ENCODE measurements around the gene PSMD1.
"Not testable (repeated sequence)": the region's sequence is repeated elsewhere in the genome, so short reads cannot be mapped to it uniquely, and the experiment has no call there.

The PSMD1 gene

GRCh38 chr2:231161252-231161839 is 104.7 kb downstream of the PSMD1 start:
- no peak for DNase-seq

DNA sequence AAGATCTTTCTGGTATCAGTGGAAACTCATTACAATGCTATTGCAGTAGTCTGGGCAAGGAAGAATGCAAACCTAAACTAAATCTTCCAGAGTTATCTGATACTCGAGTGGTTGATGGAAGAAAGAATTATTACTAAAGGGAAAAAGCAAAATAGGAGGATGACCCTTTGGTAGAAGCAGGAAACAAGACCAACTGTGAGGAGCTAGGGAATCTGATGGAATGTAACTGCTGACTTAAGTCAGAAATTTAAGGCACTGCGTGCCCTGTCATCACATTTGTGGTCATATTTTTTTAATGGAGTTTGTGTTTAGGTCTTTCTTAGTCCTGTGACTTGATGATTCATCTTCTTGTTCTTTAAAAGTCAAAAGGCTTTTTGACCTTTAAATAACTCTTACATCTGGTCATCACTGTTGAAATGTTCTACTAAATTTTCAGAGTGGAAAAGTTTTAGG is 105.2 kb downstream of the PSMD1 start:
- DNase-seq: no peak

GRCh38 chr2:231163011-231163410 is 106.3 kb downstream of the PSMD1 start:
- DNase-seq: no peak

GRCh38 chr2:231163414-231164095 is 106.9 kb downstream of the PSMD1 start:
- no peak for DNase-seq

DNA sequence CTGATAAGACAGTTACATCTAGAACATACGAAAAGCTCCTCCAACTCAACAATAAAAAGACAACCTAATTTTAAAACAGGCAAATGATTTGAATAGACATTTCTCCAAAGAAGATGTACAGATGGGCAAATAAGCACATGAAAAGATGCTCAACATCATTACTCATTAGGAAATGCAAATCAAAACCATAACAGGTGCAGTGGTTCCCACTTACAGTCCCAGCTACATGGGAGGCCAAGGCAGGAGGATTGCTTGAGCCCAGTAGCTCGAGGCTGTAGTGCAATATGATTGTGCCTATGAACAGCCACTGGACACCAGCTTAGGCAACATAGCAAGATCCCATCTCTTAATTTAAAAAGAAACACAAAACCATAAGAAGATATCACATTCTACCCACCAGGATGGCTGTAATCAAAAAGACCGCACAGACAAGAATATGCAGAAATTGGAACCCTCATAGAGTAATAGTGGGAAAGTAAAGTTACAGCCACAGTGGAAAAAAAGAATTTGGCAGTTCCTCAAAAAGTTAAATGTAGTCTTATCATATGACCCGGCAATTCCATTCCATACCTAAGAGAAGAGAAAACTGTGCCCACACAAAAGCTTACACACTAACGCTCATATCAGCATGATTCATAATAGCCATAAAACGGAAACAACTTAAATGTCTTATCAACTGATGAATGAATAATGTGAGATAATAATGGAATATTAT is 111.2 kb downstream of the PSMD1 start:
- DNase-seq: no peak

- DNase-seq: no peak
Observed at GRCh38 chr2:231168460-231169139, 111.9 kb downstream of the PSMD1 start.

GRCh38 chr2:231169488-231169887 is 112.8 kb downstream of the PSMD1 start:
- DNase-seq: no peak

DNA sequence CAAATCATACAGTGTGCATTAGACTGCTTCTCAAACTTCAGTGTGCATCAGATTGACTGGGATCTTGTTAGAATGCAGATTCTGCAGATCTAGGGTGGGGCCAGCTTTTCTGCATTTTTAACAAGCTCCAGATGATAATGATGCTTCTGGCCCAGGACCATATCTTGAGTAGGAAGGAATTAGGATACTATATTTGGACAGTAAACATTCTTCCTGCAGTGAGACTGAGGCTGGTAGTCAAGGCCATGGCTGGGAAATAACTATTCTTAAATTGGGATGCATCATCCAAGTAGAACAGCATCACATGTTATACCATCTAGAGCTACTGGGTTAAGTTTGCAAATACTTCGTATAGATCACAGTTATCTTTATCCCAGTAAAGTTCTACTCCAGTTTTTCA is 113.4 kb downstream of the PSMD1 start:
- no peak for DNase-seq

- DNase-seq: no peak
Observed at GRCh38 chr2:231172025-231172424, 115.4 kb downstream of the PSMD1 start.

- no peak for DNase-seq
Observed at GRCh38 chr2:231174211-231174651, 117.6 kb downstream of the PSMD1 start.

DNA sequence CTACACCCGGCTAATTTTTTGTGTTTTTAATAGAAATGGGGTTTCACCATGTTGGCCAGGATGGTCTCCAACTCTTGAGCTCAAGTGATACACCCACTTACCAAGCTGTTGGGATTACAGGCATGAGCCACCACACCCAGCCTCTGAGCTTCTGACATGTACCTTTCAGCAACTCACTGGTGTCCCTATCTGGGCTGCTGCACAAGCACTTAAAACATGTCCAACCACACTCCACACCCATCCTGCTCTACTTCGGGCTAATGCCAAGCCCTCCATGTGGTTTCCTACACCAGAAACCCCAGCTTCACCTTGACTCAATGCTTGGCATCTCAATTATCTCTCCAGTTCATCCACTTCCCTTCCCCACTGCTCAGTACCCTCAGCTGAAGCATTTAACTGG is 119.4 kb downstream of the PSMD1 start:
- DNase-seq: no peak

DNA sequence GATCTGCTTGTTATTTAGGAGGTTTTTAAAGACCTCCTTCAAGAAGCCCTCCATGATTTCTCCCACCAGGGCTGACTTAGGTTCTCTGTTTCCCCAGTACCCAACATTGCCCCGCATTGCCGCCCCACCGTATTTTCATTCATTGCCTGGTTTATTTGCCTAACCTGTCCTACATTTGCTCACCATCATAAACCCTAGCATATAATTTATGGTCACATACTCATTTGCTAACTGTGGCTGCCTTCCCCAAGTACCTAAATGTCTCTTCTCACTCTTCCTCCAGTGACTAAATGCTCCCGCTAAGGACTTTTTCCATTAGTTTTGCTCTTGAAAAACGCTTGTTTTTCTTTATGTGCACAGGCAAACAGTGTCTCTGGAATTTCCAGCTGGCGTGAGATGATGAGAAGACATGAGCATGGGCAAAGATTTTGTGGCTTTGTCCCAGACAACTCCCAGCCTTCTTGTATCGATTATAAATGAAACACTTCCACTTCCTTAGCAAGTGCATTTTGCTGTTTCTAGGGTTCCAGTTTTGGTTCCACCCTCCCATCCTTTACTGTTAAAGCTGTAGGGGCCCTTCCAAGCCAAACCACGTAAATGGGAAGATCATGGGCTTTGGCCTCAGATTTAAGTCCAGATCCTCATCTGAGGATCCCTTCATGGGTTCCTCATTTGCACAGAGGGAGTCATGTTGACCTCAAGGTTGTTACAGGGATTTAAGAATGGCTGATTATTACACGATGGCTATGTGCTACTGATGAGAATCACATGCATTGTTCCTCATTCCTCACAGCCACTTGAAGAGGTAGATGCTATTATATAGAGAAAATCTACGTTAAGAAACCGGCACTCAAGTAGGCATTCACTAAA is 120.7 kb downstream of the PSMD1 start:
- DNase-seq: no peak

GRCh38 chr2:231178805-231179204 is 122.1 kb downstream of the PSMD1 start:
- not testable (repeated sequence) for DNase-seq

- no peak for DNase-seq
Observed at GRCh38 chr2:231181860-231182512, 125.3 kb downstream of the PSMD1 start.

DNA sequence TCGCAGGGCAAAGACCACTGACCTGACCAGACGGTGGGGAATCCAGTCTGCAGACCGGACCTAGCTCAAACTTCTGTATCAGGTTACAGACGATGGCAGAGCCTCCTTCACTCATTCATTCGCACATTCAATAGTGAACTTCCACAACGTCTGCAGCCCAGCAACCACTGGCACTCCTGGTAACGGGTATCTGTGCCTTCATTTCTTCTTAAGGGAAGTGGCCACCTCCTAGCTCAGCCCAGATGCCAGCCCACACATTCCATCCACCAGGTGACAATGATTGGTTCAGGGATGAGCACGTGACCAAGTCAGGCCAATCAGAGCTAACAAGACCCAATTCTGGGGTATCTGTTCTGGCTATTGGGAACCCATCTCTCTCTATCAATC is 125.8 kb downstream of the PSMD1 start:
- no peak for DNase-seq

- no peak for DNase-seq
Observed at GRCh38 chr2:231183851-231184250, 127.2 kb downstream of the PSMD1 start.

DNA sequence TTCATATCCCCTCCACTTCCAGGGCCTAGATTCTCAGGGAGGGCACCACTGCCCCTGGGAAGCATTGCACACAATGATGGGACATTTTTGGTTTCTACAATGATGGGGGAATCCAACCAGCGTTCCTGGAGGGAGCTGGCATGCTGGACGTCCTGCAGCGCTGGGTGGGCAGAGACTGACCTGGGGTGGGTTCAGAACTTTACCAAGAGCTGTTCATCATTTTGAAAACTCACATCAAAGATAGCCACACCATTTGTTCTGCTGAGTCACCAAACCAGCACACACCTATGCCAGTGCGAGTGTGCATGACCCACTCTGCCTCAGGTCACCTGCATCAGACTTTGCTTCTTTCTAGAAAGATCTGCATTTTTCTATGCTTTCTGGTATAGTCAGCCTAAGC is 127.7 kb downstream of the PSMD1 start:
- no peak for DNase-seq

DNA sequence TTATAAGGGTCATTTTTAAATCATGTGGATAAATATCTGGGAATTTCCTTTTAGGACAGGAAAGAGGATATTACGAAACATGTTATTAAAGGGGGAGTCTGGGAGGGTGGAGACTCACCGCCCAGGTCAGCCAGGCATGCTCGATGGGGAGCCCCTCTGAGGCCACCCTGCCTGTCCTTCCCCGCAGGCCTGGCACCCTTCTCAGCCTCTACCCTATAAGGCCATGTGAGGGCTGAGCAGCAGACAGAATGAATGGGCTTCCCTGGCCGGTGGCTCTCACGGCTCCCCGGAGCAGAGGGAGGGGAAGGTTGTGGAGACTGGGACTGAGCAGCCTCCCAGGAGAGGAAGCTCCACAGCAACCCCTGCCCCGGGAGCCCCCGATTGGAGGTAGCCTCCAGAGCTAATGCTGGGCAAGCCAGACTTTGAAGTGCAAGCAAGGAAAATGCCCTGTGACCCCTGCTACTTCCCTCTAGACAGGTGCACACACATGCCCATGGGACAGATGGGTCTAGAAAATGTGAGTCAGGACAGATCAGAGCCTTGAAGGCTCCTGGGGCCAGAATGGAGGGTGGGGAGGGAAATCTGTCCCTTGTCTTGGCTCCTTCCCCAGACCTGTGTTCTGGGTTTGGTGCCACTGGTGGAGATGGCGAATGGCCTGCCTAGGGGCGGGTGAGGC is 128.5 kb downstream of the PSMD1 start:
- DNase-seq: no peak

DNA sequence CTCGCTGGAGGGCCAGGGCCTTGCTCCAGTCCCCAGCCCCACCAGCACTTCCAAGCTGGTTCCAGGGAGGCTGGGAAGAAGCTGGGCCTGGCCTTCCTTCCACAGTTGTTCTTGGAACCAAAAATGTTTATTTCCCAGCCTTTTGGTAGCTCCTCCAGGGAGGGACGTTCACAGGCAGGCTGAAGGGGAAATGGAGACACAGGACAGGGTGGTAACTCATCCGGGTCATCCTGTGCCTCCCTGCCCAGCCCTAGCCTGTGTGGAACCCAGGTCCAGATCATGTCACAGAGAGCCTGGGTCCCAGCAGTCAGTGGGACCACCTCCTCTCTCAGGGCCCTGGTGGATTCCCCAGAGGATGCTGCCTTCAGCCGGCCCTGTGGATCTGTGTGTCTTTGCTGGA is 129.2 kb downstream of the PSMD1 start:
- DNase-seq: no peak

- DNase-seq: no peak
Observed at GRCh38 chr2:231186325-231186724, 129.7 kb downstream of the PSMD1 start.

DNA sequence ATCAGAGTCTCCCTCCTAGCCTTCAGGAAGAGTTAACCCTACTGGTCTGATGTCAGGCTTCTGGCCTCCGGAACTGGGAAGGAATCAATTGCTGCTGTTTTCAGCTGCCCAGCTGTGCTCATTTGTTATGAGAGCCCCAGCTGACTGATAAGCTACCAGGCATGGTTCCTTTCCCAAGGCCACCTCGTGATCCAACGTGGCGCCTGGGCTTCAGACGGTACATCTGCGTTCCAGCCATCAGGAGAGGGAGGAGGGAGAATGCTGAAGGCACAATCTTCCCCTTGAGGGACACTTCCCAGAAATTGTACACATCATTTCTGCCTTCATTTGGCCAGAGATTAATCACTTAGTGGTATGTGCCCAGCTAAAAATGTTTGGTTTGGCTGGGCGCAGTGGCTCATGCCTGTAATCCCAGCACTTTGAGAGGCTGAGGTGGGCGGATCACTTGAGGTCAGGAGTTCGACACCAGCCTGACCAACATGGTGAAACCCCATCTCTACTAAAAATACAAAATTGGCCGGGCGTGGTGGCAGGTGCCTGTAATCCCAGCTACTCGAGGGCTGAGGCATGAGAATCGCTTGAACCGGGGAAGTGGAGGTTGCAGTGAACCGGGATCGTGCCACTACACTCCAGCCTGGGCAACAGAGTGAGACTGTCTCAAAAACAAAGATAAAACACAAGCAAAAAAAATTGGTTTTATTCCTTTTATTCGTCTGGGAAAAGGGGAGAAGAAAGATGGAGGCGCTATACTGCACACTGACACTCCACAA is 131.3 kb downstream of the PSMD1 start:
- no peak for DNase-seq

All from activated CD4-positive, alpha-beta T cell treated with anti-CD3 and anti-CD28 coated beads, Interleukin-2, amount 50 U/mL, for 4 hours (primary cell).